ENCODE measurements around the gene MT1E.

- no peak for TF ChIP-seq POLR2AphosphoS5 (IDR thresholded peaks at IDR 0.05)
- TF ChIP-seq CTCF (IDR thresholded peaks at IDR 0.05 in 8 of 11, conservative IDR thresholded peaks at IDR 0.05 in 3 of 11): no peak
- no peak for TF ChIP-seq POLR2A (IDR thresholded peaks at IDR 0.05)
These were observed 23.7 kb downstream of the MT1E start for GRCh38 chr16:56649271-56649670.
